ENCODE results near the gene KLF11. TPM values are rescaled to one million over a fixed set of nuclear protein-coding genes. Genes with fewer than 3 reads are reported as not detected.
A peak's percentile ranks its signal among the peaks of the same experiment; 100 is the strongest.

The KLF11 gene
- total and polyA plus RNA-seq, 4 donors = 10.2 to 13.3 (median 11.4) TPM

- no peaks in the 10 kb centered on the region for H3K27me3 ChIP-seq (ENCODE audit: control insufficient read depth, insufficient read depth, low read length)
- H3K4me3 ChIP-seq (ENCODE audit: low read depth, low read length) = no peak overlapping the region
- DNase-seq (ENCODE audit: low read depth in 4 of 6, low spot score in 6 of 6) = peak in 2 of 6 donors; percentile 84 to 92
- 54% methylated on average over 8 of the region's 10 CpGs for WGBS (ENCODE audit: insufficient coverage)
- H3K4me1 ChIP-seq (ENCODE audit: control insufficient read depth, insufficient read depth, low read length) = peaks cover 16% of the 10 kb centered on the region
- peaks cover 26% of the 10 kb centered on the region for H3K36me3 ChIP-seq (ENCODE audit: control insufficient read depth, insufficient read depth, low read length)
- no peak overlapping the region for H3K27ac ChIP-seq (ENCODE audit: low read depth, low read length)
- no peaks in the 10 kb centered on the region for H3K9me3 ChIP-seq (ENCODE audit: control insufficient read depth, insufficient read depth, low read length)
Measured at GRCh38 chr2:10048501-10049171, 5.3 kb downstream of the KLF11 start.

- Histone ChIP-seq H3K4me1 (ENCODE audit: control insufficient read depth, insufficient read depth, low read length) (peaks cover 10% of the 10 kb centered on the region), H3K4me3 (ENCODE audit: low read depth, low read length) (no peak overlapping the region), H3K36me3 (ENCODE audit: control insufficient read depth, insufficient read depth, low read length) (peaks cover 35% of the 10 kb centered on the region), H3K9me3 (ENCODE audit: control insufficient read depth, insufficient read depth, low read length) (no peaks in the 10 kb centered on the region), H3K27ac (ENCODE audit: low read depth, low read length) (no peak overlapping the region), H3K27me3 (ENCODE audit: control insufficient read depth, insufficient read depth, low read length) (no peaks in the 10 kb centered on the region)
- WGBS (ENCODE audit: insufficient coverage) = 90% methylated on average over 14 of the region's 16 CpGs
- no peak for DNase-seq (ENCODE audit: low read depth in 4 of 6, low spot score in 6 of 6)
Measured at GRCh38 chr2:10052216-10052615, 8.9 kb downstream of the KLF11 start.

GRCh38 chr2:10053351-10053750, 10.0 kb downstream of the KLF11 start:
- no peak overlapping the region for H3K27ac ChIP-seq (ENCODE audit: low read depth, low read length)
- peaks cover 15% of the 10 kb centered on the region for H3K4me1 ChIP-seq (ENCODE audit: control insufficient read depth, insufficient read depth, low read length)
- DNase-seq (ENCODE audit: low read depth in 4 of 6, low spot score in 6 of 6) = peak in 1 of 6 donors; percentile 45
- H3K36me3 ChIP-seq (ENCODE audit: control insufficient read depth, insufficient read depth, low read length) = peaks cover 36% of the 10 kb centered on the region
- H3K27me3 ChIP-seq (ENCODE audit: control insufficient read depth, insufficient read depth, low read length) = no peaks in the 10 kb centered on the region
- no peaks in the 10 kb centered on the region for H3K9me3 ChIP-seq (ENCODE audit: control insufficient read depth, insufficient read depth, low read length)
- WGBS (ENCODE audit: insufficient coverage) = 51% methylated on average over 2 of the region's 4 CpGs
- no peak overlapping the region for H3K4me3 ChIP-seq (ENCODE audit: low read depth, low read length)

- Histone ChIP-seq H3K4me3 (ENCODE audit: low read depth, low read length) (no peak overlapping the region), H3K4me1 (ENCODE audit: control insufficient read depth, insufficient read depth, low read length) (peaks cover 13% of the 10 kb centered on the region), H3K27ac (ENCODE audit: low read depth, low read length) (no peak overlapping the region), H3K27me3 (ENCODE audit: control insufficient read depth, insufficient read depth, low read length) (no peaks in the 10 kb centered on the region), H3K36me3 (ENCODE audit: control insufficient read depth, insufficient read depth, low read length) (peaks cover 39% of the 10 kb centered on the region), H3K9me3 (ENCODE audit: control insufficient read depth, insufficient read depth, low read length) (no peaks in the 10 kb centered on the region)
- 72% methylated on average over 4 of the region's 7 CpGs for WGBS (ENCODE audit: insufficient coverage)
- DNase-seq (ENCODE audit: low read depth in 4 of 6, low spot score in 6 of 6) = no peak
Measured at GRCh38 chr2:10054424-10054823, 11.1 kb downstream of the KLF11 start.

- DNase-seq (ENCODE audit: low read depth in 4 of 6, low spot score in 6 of 6) = no peak
- Histone ChIP-seq H3K4me3 (ENCODE audit: low read depth, low read length) (no peak overlapping the region), H3K9me3 (ENCODE audit: control insufficient read depth, insufficient read depth, low read length) (no peaks in the 10 kb centered on the region), H3K4me1 (ENCODE audit: control insufficient read depth, insufficient read depth, low read length) (peaks cover 16% of the 10 kb centered on the region), H3K27me3 (ENCODE audit: control insufficient read depth, insufficient read depth, low read length) (no peaks in the 10 kb centered on the region), H3K27ac (ENCODE audit: low read depth, low read length) (no peak overlapping the region), H3K36me3 (ENCODE audit: control insufficient read depth, insufficient read depth, low read length) (peaks cover 38% of the 10 kb centered on the region)
- WGBS (ENCODE audit: insufficient coverage) = 95% methylated on average over 6 of the region's 7 CpGs
Measured at GRCh38 chr2:10054976-10055375, 11.6 kb downstream of the KLF11 start.

- no peaks in the 10 kb centered on the region for H3K27me3 ChIP-seq (ENCODE audit: control insufficient read depth, insufficient read depth, low read length)
- DNase-seq (ENCODE audit: low read depth in 4 of 6, low spot score in 6 of 6) = no peak
- WGBS (ENCODE audit: insufficient coverage) = 62% methylated on average over 8 of the region's 11 CpGs
- H3K4me3 ChIP-seq (ENCODE audit: low read depth, low read length) = no peak overlapping the region
- peaks cover 26% of the 10 kb centered on the region for H3K4me1 ChIP-seq (ENCODE audit: control insufficient read depth, insufficient read depth, low read length)
- no peak overlapping the region for H3K27ac ChIP-seq (ENCODE audit: low read depth, low read length)
- no peaks in the 10 kb centered on the region for H3K9me3 ChIP-seq (ENCODE audit: control insufficient read depth, insufficient read depth, low read length)
- H3K36me3 ChIP-seq (ENCODE audit: control insufficient read depth, insufficient read depth, low read length) = peaks cover 32% of the 10 kb centered on the region
Measured at GRCh38 chr2:10056439-10056838, 13.1 kb downstream of the KLF11 start.

- peaks cover 27% of the 10 kb centered on the region for H3K4me1 ChIP-seq (ENCODE audit: control insufficient read depth, insufficient read depth, low read length)
- H3K27ac ChIP-seq (ENCODE audit: low read depth, low read length) = peak overlapping the region; percentile 16
- 38% methylated on average over 26 of the region's 28 CpGs for WGBS (ENCODE audit: insufficient coverage)
- H3K36me3 ChIP-seq (ENCODE audit: control insufficient read depth, insufficient read depth, low read length) = peaks cover 27% of the 10 kb centered on the region
- no peaks in the 10 kb centered on the region for H3K27me3 ChIP-seq (ENCODE audit: control insufficient read depth, insufficient read depth, low read length)
- no peaks in the 10 kb centered on the region for H3K9me3 ChIP-seq (ENCODE audit: control insufficient read depth, insufficient read depth, low read length)
- peak overlapping the region; percentile 6 for H3K4me3 ChIP-seq (ENCODE audit: low read depth, low read length)
- DNase-seq (ENCODE audit: low read depth in 4 of 6, low spot score in 6 of 6) = peak in 1 of 6 donors; percentile 40
Measured at GRCh38 chr2:10057231-10058107, 14.1 kb downstream of the KLF11 start.

- H3K4me1 ChIP-seq (ENCODE audit: control insufficient read depth, insufficient read depth, low read length) = peaks cover 27% of the 10 kb centered on the region
- DNase-seq (ENCODE audit: low read depth in 4 of 6, low spot score in 6 of 6) = no peak
- no peak overlapping the region for H3K4me3 ChIP-seq (ENCODE audit: low read depth, low read length)
- 93% methylated on average over 38 of the region's 39 CpGs for whole genome bisulfite sequencing (ENCODE audit: insufficient coverage)
- H3K9me3 ChIP-seq (ENCODE audit: control insufficient read depth, insufficient read depth, low read length) = no peaks in the 10 kb centered on the region
- H3K27ac ChIP-seq (ENCODE audit: low read depth, low read length) = no peak overlapping the region
- no peaks in the 10 kb centered on the region for H3K27me3 ChIP-seq (ENCODE audit: control insufficient read depth, insufficient read depth, low read length)
- H3K36me3 ChIP-seq (ENCODE audit: control insufficient read depth, insufficient read depth, low read length) = peaks cover 27% of the 10 kb centered on the region
Measured at GRCh38 chr2:10058251-10059015, 15.1 kb downstream of the KLF11 start.

GRCh38 chr2:10059016-10059351, 15.6 kb downstream of the KLF11 start:
- Histone ChIP-seq H3K27me3 (ENCODE audit: control insufficient read depth, insufficient read depth, low read length) (no peaks in the 10 kb centered on the region), H3K4me3 (ENCODE audit: low read depth, low read length) (no peak overlapping the region), H3K4me1 (ENCODE audit: control insufficient read depth, insufficient read depth, low read length) (peaks cover 27% of the 10 kb centered on the region), H3K9me3 (ENCODE audit: control insufficient read depth, insufficient read depth, low read length) (no peaks in the 10 kb centered on the region), H3K36me3 (ENCODE audit: control insufficient read depth, insufficient read depth, low read length) (peaks cover 30% of the 10 kb centered on the region), H3K27ac (ENCODE audit: low read depth, low read length) (no peak overlapping the region)
- no peak for DNase-seq (ENCODE audit: low read depth in 4 of 6, low spot score in 6 of 6)
- 91% methylated on average over 17 of the region's 17 CpGs for WGBS (ENCODE audit: insufficient coverage)

Data from spinal cord (tissue), 10 donors.